SK-N-SH (cell line): Measurements from ENCODE around the gene CIDEA.
"Not testable (repeated sequence)": the region's sequence is repeated elsewhere in the genome, so short reads cannot be mapped to it uniquely, and the experiment has no call there.

ENCODE experiments used
- CHD2 ChIP-seq: fragments of 150-350 bp; IDR thresholded peaks from 2 replicates; pipeline ENCODE4 v1.6.1; 2018; ENCODE audit warnings: low read length; ENCODE audit not compliant: partially characterized antibody
- EP300 ChIP-seq, 2 experiments: IDR thresholded peaks; 2 replicates each; pipeline versions ENCODE4 v1.4.0 to v1.6.1; 2012; ENCODE audit warnings: borderline replicate concordance in 1 of 2, low read depth in 1 of 2, low read length in 1 of 2
- FOSL2 ChIP-seq: IDR thresholded peaks from 2 replicates; pipeline ENCODE4 v1.4.0; 2012; ENCODE audit warnings: low read depth, mild to moderate bottlenecking, moderate library complexity, borderline replicate concordance
- FOXJ3 ChIP-seq: sonication (generic); formaldehyde crosslinking; IDR thresholded peaks from 2 replicates; pipeline ENCODE4 v1.5.1; 2020; ENCODE audit warnings: mild to moderate bottlenecking, missing genetic modification reagents
- NFIC ChIP-seq: IDR thresholded peaks from 2 replicates; pipeline ENCODE4 v1.4.0; 2012; ENCODE audit warnings: borderline replicate concordance
- POLR2AphosphoS5 ChIP-seq: IDR thresholded peaks from 2 replicates; pipeline ENCODE4 v1.6.1; 2012; ENCODE audit warnings: low read depth, low read length
- RCOR1 ChIP-seq: fragments of 150-350 bp; IDR thresholded peaks from 2 replicates; pipeline ENCODE4 v1.6.1; 2017; ENCODE audit warnings: antibody characterized with exemption, low read length
- TAF1 ChIP-seq: IDR thresholded peaks from 2 replicates; pipeline ENCODE4 v1.6.1; 2012; ENCODE audit warnings: low read depth, mild to moderate bottlenecking, low read length, moderate library complexity, borderline replicate concordance
- TEAD4 ChIP-seq: IDR thresholded peaks from 2 replicates; pipeline ENCODE4 v1.4.0; 2012; ENCODE audit warnings: mild to moderate bottlenecking, borderline replicate concordance; ENCODE audit not compliant: insufficient read depth
- TF ChIP-seq, protein P1 (sequence below): fragments of 200-600 bp; sonication (generic); IDR thresholded peaks from 2 replicates; pipeline ENCODE4 v1.6.1; 2017; ENCODE audit warnings: antibody characterized with exemption, mild to moderate bottlenecking, moderate library complexity
- TF ChIP-seq, protein P2 (sequence below): IDR thresholded peaks from 2 replicates; pipeline ENCODE4 v1.4.0; 2012; ENCODE audit warnings: low read depth, borderline replicate concordance
- TF ChIP-seq, protein P3 (sequence below): IDR thresholded peaks from 2 replicates; pipeline ENCODE4 v1.4.0; 2012; ENCODE audit warnings: low read depth
- TF ChIP-seq, protein P4 (sequence below): fragments of 150-350 bp; IDR thresholded peaks from 2 replicates; pipeline ENCODE4 v1.6.1; 2017; ENCODE audit warnings: antibody characterized with exemption, low read length, low read depth, borderline replicate concordance

DNA sequence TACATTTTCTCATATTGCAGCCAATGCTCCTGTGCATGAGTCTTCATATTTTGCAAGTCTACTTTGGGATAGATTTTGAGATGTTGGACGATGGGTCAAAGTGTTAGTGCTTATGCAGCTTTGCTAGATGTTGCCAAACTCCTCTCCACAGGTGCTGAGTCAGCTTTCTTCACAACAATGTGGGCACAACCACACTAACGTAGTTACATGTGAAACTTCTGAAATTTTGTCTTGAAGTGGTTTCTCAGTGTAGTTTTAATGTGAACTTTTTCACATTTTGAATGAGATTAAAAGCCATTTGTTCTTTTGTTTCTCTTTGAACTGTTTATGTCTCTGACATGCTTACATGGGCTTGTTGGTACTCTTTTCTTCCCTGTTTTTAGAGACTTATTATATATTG, 27.4 kb upstream of the CIDEA start:
- TF ChIP-seq, protein P1, sequence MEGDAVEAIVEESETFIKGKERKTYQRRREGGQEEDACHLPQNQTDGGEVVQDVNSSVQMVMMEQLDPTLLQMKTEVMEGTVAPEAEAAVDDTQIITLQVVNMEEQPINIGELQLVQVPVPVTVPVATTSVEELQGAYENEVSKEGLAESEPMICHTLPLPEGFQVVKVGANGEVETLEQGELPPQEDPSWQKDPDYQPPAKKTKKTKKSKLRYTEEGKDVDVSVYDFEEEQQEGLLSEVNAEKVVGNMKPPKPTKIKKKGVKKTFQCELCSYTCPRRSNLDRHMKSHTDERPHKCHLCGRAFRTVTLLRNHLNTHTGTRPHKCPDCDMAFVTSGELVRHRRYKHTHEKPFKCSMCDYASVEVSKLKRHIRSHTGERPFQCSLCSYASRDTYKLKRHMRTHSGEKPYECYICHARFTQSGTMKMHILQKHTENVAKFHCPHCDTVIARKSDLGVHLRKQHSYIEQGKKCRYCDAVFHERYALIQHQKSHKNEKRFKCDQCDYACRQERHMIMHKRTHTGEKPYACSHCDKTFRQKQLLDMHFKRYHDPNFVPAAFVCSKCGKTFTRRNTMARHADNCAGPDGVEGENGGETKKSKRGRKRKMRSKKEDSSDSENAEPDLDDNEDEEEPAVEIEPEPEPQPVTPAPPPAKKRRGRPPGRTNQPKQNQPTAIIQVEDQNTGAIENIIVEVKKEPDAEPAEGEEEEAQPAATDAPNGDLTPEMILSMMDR: not testable (repeated sequence)
- TF ChIP-seq CHD2; TEAD4; EP300 (IDR thresholded peaks at IDR 0.05; ENCODE audit: borderline replicate concordance in 1 of 2, low read depth in 1 of 2, low read length in 1 of 2); POLR2AphosphoS5; NFIC; TAF1; RCOR1; FOSL2; FOXJ3 (CRISPR knock-in tag): not testable (repeated sequence)
- TF ChIP-seq, protein P2, sequence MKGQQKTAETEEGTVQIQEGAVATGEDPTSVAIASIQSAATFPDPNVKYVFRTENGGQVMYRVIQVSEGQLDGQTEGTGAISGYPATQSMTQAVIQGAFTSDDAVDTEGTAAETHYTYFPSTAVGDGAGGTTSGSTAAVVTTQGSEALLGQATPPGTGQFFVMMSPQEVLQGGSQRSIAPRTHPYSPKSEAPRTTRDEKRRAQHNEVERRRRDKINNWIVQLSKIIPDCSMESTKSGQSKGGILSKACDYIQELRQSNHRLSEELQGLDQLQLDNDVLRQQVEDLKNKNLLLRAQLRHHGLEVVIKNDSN: not testable (repeated sequence)
- TF ChIP-seq, protein P3, sequence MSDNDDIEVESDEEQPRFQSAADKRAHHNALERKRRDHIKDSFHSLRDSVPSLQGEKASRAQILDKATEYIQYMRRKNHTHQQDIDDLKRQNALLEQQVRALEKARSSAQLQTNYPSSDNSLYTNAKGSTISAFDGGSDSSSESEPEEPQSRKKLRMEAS: not testable (repeated sequence)
- TF ChIP-seq, protein P4, sequence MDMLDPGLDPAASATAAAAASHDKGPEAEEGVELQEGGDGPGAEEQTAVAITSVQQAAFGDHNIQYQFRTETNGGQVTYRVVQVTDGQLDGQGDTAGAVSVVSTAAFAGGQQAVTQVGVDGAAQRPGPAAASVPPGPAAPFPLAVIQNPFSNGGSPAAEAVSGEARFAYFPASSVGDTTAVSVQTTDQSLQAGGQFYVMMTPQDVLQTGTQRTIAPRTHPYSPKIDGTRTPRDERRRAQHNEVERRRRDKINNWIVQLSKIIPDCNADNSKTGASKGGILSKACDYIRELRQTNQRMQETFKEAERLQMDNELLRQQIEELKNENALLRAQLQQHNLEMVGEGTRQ: not testable (repeated sequence)
